Tibial artery (tissue), 4 donors: ENCODE results near the gene PARD6B.
A peak's percentile ranks its signal among the peaks of the same experiment; 100 is the strongest.

Source experiments
- DNase-seq, 2 donors: peaks; one replicate each; pipeline ENCODE4 v3.0.0-alpha.2; 2019
- H3K27ac ChIP-seq, 2 donors: fragments of 200-600 bp; sonication (generic) in 1 of 2; 1 replicate in 1 of 2; 2 replicates in 1 of 2; pipeline ENCODE4 v1.5.1; 2018 to 2019; ENCODE audit warnings: mild to moderate bottlenecking in 1 of 2
- H3K27me3 ChIP-seq, 2 donors: fragments of 200-600 bp; sonication (generic) in 1 of 2; one replicate each; pipeline versions ENCODE4 v1.5.1 to v1.6.0; 2016 to 2019
- H3K36me3 ChIP-seq, 3 donors: fragments of 200-600 bp; sonication (generic) in 2 of 3; one replicate each; pipeline ENCODE4 v1.5.1; 2016 to 2019; ENCODE audit warnings: mild to moderate bottlenecking in 2 of 3
- H3K4me1 ChIP-seq, 4 donors: fragments of 200-600 bp; sonication (generic) in 2 of 4; 1 replicate in 3 of 4; 2 replicates in 1 of 4; pipeline ENCODE4 v1.5.1; 2016 to 2019
- H3K4me3 ChIP-seq, 2 donors: fragments of 200-600 bp; sonication (generic) in 1 of 2; 1 replicate in 1 of 2; 2 replicates in 1 of 2; pipeline ENCODE4 v1.5.1; 2018 to 2019; ENCODE audit warnings: mild to moderate bottlenecking in 2 of 2
- H3K9me3 ChIP-seq, 3 donors: fragments of 200-600 bp; sonication (generic) in 1 of 3; one replicate each; pipeline ENCODE4 v1.5.1; 2016 to 2019
- intact Hi-C: fragments of 100-400 bp; cut with DNase I; formaldehyde crosslinking; loops from one replicate; pipeline ENCODE4 v1.15.0; 2023; ENCODE audit warnings: low total_unique reads
- TF ChIP-seq, protein P1 (sequence below), 2 experiments: fragments of 200-600 bp in 1 of 2; fragments of 450-650 bp in 1 of 2; IDR thresholded peaks; one replicate each; pipeline ENCODE4 v1.5.1; 2017 to 2019; ENCODE audit warnings: antibody characterized with exemption in 2 of 2, mild to moderate bottlenecking in 1 of 2, moderate library complexity in 1 of 2

Gene PARD6B

DNA sequence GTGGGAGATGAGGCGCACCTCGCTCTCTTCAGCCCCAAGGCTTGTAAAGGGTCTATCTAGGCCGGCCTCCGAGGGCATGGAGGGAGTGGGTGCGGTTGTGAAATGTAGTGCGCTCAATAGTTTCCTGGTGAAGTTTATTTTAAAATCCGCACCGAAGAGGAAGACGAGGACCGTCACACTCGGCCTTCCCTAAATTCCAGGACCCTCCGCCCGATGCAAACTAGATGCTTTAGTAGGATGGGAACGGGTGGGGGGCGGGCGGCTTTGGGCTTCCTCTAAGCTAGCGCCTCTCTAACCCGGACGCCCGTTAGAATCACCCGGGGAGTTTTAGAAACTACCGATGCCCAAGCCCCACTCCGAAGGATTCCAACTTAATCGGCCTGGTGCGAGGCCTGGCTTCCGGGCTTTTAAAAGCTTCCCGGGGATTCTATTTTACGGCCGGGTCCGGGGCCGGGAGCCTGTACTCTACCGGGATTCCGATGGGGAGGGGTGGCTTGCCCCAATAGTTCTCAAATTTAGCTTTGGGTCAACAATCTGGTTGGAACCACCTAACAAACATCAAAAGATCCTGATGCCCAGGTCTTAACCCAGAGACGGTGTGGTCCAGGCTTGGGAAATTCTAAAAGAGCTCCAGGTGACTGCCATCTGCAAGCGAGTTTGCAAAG is 62.9 kb downstream of the PARD6B start:
- TF ChIP-seq, protein P1, sequence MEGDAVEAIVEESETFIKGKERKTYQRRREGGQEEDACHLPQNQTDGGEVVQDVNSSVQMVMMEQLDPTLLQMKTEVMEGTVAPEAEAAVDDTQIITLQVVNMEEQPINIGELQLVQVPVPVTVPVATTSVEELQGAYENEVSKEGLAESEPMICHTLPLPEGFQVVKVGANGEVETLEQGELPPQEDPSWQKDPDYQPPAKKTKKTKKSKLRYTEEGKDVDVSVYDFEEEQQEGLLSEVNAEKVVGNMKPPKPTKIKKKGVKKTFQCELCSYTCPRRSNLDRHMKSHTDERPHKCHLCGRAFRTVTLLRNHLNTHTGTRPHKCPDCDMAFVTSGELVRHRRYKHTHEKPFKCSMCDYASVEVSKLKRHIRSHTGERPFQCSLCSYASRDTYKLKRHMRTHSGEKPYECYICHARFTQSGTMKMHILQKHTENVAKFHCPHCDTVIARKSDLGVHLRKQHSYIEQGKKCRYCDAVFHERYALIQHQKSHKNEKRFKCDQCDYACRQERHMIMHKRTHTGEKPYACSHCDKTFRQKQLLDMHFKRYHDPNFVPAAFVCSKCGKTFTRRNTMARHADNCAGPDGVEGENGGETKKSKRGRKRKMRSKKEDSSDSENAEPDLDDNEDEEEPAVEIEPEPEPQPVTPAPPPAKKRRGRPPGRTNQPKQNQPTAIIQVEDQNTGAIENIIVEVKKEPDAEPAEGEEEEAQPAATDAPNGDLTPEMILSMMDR (IDR thresholded peaks at IDR 0.05), result no peak
- Histone ChIP-seq H3K4me3 (peak overlapping the region; percentile 76 to 94), H3K36me3 (no peaks in the 10 kb centered on the region), H3K27me3 (no peaks in the 10 kb centered on the region), H3K9me3 (no peaks in the 10 kb centered on the region), H3K4me1 (peaks cover 0 to 32% (median 23%) of the 10 kb centered on the region in 4 donors), H3K27ac (peak overlapping the region; percentile 43 to 67)
- intact Hi-C loops, result loop anchor here (2.0 kb wide), 1 partner anchor 136 kb away; the partner anchor contains the start of gene ADNP
- DNase-seq, result no peak

DNA sequence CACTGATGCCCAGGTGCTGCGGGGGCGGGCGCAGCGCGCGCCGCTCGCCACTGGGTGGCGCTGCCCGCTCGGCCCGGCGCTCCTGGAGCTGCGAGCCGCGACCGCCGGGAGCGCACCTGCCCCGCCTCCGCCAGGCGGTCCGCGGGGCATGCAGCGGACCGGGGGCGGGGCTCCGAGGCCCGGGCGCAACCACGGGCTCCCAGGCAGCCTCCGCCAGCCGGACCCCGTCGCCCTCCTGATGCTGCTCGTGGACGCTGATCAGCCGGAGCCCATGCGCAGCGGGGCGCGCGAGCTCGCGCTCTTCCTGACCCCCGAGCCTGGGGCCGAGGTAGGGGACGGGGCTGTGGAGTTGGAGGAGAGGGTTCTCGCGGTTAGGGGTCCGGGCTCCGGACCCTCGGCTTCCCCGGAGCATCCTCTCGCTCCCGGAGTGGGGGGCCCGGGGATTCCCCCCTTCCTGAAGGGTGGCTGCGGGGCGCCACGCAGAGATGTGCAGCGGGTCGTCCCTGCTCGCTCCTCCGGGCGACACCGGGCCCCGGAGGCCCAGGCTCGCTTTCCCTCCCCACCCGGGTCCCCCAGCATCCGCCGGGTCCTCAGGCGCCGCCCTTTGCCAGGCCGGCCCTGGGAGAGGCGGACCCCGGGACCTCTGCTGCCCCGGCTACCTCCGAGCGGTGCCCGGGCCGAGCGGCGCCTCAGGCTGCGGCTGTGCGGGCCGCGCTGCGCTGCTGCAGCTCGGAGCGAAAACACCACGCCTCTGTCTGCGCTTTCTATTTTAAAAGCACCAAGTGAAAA is 63.7 kb downstream of the PARD6B start, which contains the start of gene BCAS4:
BCAS4 (plus strand) TSS at position 216 of the 789 bp plus-strand sequence; CDS start at position 239, 23 bp downstream.
- H3K27me3 ChIP-seq, result no peaks in the 10 kb centered on the region
- DNase-seq, result peak; percentile 51 to 85
- H3K4me3 ChIP-seq, result peak within 1 kb of the TSS; percentile 76 to 94
- TF ChIP-seq, protein P1 (IDR thresholded peaks at IDR 0.05), result peak; percentile 70 to 99
- H3K4me1 ChIP-seq, result peaks cover 0 to 32% (median 23%) of the 10 kb centered on the region in 4 donors
- H3K36me3 ChIP-seq, result no peaks in the 10 kb centered on the region
- intact Hi-C loops, result loop anchor here (2.0 kb wide), 1 partner anchor 136 kb away; the partner anchor contains the start of gene ADNP
- H3K27ac ChIP-seq, result peak within 1 kb of the TSS; percentile 79 to 84
- no peaks in the 10 kb centered on the region for H3K9me3 ChIP-seq

DNA sequence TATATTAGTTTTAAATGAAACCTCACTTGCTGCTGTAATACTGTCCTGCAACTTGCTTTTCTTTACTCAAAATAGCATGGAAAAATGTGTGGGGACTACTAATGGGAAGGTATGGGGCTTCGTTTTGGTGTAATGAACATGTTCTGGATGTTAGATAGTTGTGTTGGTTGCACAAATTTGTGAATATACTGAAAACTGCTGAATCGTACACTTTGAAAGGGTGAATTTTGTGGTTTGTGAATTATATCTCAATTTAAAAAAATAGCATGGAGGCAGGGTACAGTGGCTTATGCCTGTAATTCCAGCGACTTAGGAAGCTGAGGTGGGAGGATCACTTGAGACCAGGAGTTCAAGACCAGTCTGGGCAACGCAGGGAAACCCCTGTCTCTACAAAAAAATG is 65.8 kb downstream of the PARD6B start:
- no peaks in the 10 kb centered on the region for H3K27me3 ChIP-seq
- no peak overlapping the region for H3K27ac ChIP-seq
- no peaks in the 10 kb centered on the region for H3K36me3 ChIP-seq
- TF ChIP-seq, protein P1 (IDR thresholded peaks at IDR 0.05), result no peak
- DNase-seq, result no peak
- no peaks in the 10 kb centered on the region for H3K9me3 ChIP-seq
- H3K4me3 ChIP-seq, result no peak overlapping the region
- intact Hi-C loops, result no loop called here
- H3K4me1 ChIP-seq, result peaks cover 0 to 18% (median 12%) of the 10 kb centered on the region in 4 donors

DNA sequence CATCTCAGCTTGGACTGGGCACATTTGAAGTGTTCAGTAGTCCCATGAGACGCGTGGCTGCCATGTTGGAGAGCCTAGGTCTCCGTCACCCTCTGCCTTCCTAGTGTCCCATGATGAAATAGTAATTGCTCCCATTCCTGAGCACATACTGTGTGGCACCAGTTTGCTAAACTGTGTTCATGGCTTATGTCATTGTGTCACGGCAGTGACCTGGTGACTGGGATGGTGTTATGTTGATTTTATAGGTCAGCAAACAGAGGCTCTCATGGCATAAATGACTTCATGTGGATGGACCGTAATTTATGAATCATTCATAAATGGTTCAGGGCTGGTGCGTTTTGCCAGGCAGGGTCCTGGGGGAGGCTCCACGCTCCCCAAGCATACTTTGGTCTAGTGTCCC is 67.3 kb downstream of the PARD6B start:
- DNase-seq, result no peak
- no peak overlapping the region for H3K27ac ChIP-seq
- intact Hi-C loops, result no loop called here

DNA sequence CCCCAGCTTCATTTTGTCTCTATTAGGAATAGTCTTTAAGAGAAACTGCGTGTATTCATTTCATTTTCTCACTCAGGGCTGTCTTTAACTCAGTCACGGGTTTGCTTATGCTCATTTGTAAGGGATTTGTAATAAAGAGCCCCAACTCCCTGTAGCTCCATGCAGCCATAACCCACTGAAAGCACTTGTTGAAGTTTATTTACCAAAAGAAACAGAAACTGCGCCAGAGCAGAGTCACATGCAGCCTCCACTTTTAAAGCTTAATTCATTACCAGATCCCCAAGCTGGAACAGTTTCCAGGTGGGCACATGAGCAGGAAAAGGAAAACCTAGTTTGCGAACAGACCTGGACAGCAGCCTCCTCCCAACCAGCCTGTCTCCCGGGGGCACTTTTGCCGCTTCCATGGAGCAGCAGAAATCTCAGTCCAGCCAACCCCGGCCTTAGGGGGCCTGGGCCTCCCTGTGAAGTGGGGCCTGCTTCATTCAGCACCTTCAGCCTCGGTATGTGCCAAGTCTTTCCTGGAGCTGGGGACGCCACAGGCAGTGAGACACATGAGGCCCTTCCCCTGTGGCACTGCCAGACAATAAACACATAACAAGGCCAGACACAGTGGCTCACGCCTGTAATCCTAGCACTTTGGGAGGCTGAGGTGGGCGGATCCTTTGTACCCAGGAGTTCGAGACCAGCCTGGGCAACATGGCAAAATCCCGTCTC is 68.0 kb downstream of the PARD6B start:
- DNase-seq, result no peak
- H3K9me3 ChIP-seq, result no peaks in the 10 kb centered on the region
- no peak overlapping the region for H3K27ac ChIP-seq
- no peak overlapping the region for H3K4me3 ChIP-seq
- TF ChIP-seq, protein P1 (IDR thresholded peaks at IDR 0.05), result no peak
- no peaks in the 10 kb centered on the region for H3K36me3 ChIP-seq
- intact Hi-C loops, result no loop called here
- H3K27me3 ChIP-seq, result no peaks in the 10 kb centered on the region
- H3K4me1 ChIP-seq, result peaks cover 0 to 9% (median 9%) of the 10 kb centered on the region in 4 donors

More for the DNA sequence above, 67.3 kb downstream of the PARD6B start:
- Histone ChIP-seq H3K9me3 (no peaks in the 10 kb centered on the region), H3K27me3 (no peaks in the 10 kb centered on the region), H3K36me3 (no peaks in the 10 kb centered on the region), H3K4me3 (no peak overlapping the region), H3K4me1 (peaks cover 0 to 16% (median 12%) of the 10 kb centered on the region in 4 donors)
- TF ChIP-seq, protein P1 (IDR thresholded peaks at IDR 0.05), result no peak
